WTC11 (cell line): ENCODE data around the gene FASN. TPM values are rescaled to one million over a fixed set of nuclear protein-coding genes. Genes with fewer than 3 reads are reported as not detected.

Experiments used
- ATAC-seq: fragments of 200-7000 bp; cut with Tn5 transposase; 2 replicates; pipeline ENCODE4 v1.10.0; 2021; ENCODE audit warnings: mild to moderate bottlenecking, moderate library complexity
- CTCF ChIA-PET: fragments of 300-600 bp; sonication (Branson Sonifier 250); formaldehyde crosslinking; loops from one replicate; lab custom pipeline; 2021; ENCODE audit warnings: antibody characterized with exemption; lab: Charles Lee
- POLR2A ChIA-PET: fragments of 350-600 bp; sonication (Branson Sonifier 250); formaldehyde crosslinking; loops from one replicate; lab custom pipeline; 2021; ENCODE audit warnings: antibody characterized with exemption; lab: Charles Lee
- DNase-seq: peaks from one replicate; pipeline ENCODE4 v3.0.0; 2021; ENCODE audit warnings: low spot score
- H3K27ac Mint-ChIP-seq: 2 replicates; pipeline ENCODE4 v1.8.0; 2021; ENCODE audit warnings: mixed read lengths
- H3K27me3 Mint-ChIP-seq: 2 replicates; pipeline ENCODE4 v1.8.0; 2021; ENCODE audit warnings: low read depth, mild to moderate bottlenecking, moderate library complexity, mixed read lengths
- H3K36me3 Mint-ChIP-seq: 2 replicates; pipeline ENCODE4 v1.8.0; 2021; ENCODE audit warnings: mixed read lengths
- H3K4me1 Mint-ChIP-seq: 2 replicates; pipeline ENCODE4 v1.8.0; 2022; ENCODE audit warnings: mixed read lengths
- H3K4me3 Mint-ChIP-seq: 2 replicates; pipeline ENCODE4 v1.8.0; 2021; ENCODE audit warnings: mild to moderate bottlenecking, moderate library complexity, mixed read lengths
- H3K9me3 Mint-ChIP-seq: 2 replicates; pipeline ENCODE4 v1.8.0; 2021; ENCODE audit warnings: mixed read lengths
- ATF3 ChIP-seq: sonication (generic); formaldehyde crosslinking; conservative IDR thresholded peaks from 2 replicates; pipeline ENCODE4 v1.8.1; 2022; ENCODE audit warnings: mild to moderate bottlenecking, missing genetic modification reagents
- ATF6 ChIP-seq: sonication (generic); formaldehyde crosslinking; IDR thresholded peaks from 2 replicates; pipeline ENCODE4 v1.8.1; 2023; ENCODE audit warnings: mild to moderate bottlenecking, missing genetic modification reagents
- ELF4 ChIP-seq: sonication (generic); formaldehyde crosslinking; IDR thresholded peaks from 2 replicates; pipeline ENCODE4 v1.8.1; 2022; ENCODE audit warnings: low read depth, mild to moderate bottlenecking, moderate library complexity, missing genetic modification reagents
- ERG ChIP-seq: fragments of 250-450 bp; sonication (Bioruptor Pico); IDR thresholded peaks from 2 replicates; pipeline ENCODE4 v1.8.0; 2021; ENCODE audit warnings: mild to moderate bottlenecking
- FOXP1 ChIP-seq: sonication (generic); formaldehyde crosslinking; IDR thresholded peaks from 2 replicates; pipeline ENCODE4 v1.8.0; 2022; ENCODE audit warnings: missing genetic modification reagents, mild to moderate bottlenecking, moderate library complexity, borderline replicate concordance
- FOXP4 ChIP-seq: sonication (generic); formaldehyde crosslinking; IDR thresholded peaks from 2 replicates; pipeline ENCODE4 v1.8.0; 2022; ENCODE audit warnings: mild to moderate bottlenecking, missing genetic modification reagents
- GABPB1 ChIP-seq: sonication (generic); formaldehyde crosslinking; IDR thresholded peaks from 2 replicates; pipeline ENCODE4 v1.8.1; 2023; ENCODE audit warnings: mild to moderate bottlenecking, missing genetic modification reagents
- IRF2 ChIP-seq: sonication (generic); formaldehyde crosslinking; IDR thresholded peaks from 2 replicates; pipeline ENCODE4 v1.8.0; 2022; ENCODE audit warnings: low read depth, missing genetic modification reagents, borderline replicate concordance
- MLX ChIP-seq: sonication (generic); formaldehyde crosslinking; IDR thresholded peaks from 2 replicates; pipeline ENCODE4 v1.8.1; 2023; ENCODE audit warnings: mild to moderate bottlenecking, missing genetic modification reagents, moderate library complexity
- MYBL2 ChIP-seq: sonication (generic); formaldehyde crosslinking; IDR thresholded peaks from 2 replicates; pipeline ENCODE4 v1.8.1; 2023; ENCODE audit warnings: mild to moderate bottlenecking, moderate library complexity, missing genetic modification reagents
- NFATC4 ChIP-seq: fragments of 250-450 bp; sonication (Bioruptor Pico); IDR thresholded peaks from 2 replicates; pipeline ENCODE4 v1.9.0; 2021; ENCODE audit warnings: mild to moderate bottlenecking
- NFYB ChIP-seq: sonication (generic); formaldehyde crosslinking; conservative IDR thresholded peaks from 2 replicates; pipeline ENCODE4 v1.8.0; 2022; ENCODE audit warnings: low read depth, missing genetic modification reagents
- STAT6 ChIP-seq: sonication (generic); formaldehyde crosslinking; conservative IDR thresholded peaks from 2 replicates; pipeline ENCODE4 v1.8.1; 2023; ENCODE audit warnings: mild to moderate bottlenecking, low read depth, missing genetic modification reagents, moderate library complexity
- TEAD1 ChIP-seq: sonication (generic); formaldehyde crosslinking; IDR thresholded peaks from 2 replicates; pipeline ENCODE4 v1.8.0; 2022; ENCODE audit warnings: mild to moderate bottlenecking, missing genetic modification reagents
- ZNF317 ChIP-seq: sonication (generic); formaldehyde crosslinking; IDR thresholded peaks from 2 replicates; pipeline ENCODE4 v1.8.1; 2023; ENCODE audit warnings: low read depth, mild to moderate bottlenecking, moderate library complexity, missing genetic modification reagents, borderline replicate concordance
- ZNF671 ChIP-seq: fragments of 250-450 bp; sonication (Bioruptor Pico); IDR thresholded peaks from 2 replicates; pipeline ENCODE4 v1.8.0; 2021; ENCODE audit warnings: mild to moderate bottlenecking
- total RNA-seq: library from RNA; stranded (reverse); gene quantifications from 3 replicates; pipeline ENCODE4 v1.2.3, GENCODE V29; 2021

FASN gene
- total RNA-seq, 1 experiment from 2014 or later: 742 TPM

GRCh38 chr17:82050761-82051641 lies 47.0 kb downstream of the FASN start:
- ATAC-seq (peak; percentile 18), DNase-seq (no peak)
- Mint-ChIP-seq H3K9me3 (no peaks in the 10 kb centered on the region), H3K4me3 (peak overlapping the region; percentile 89), H3K27ac (peak overlapping the region; percentile 79), H3K27me3 (no peaks in the 10 kb centered on the region), H3K36me3 (peaks cover 15% of the 10 kb centered on the region), H3K4me1 (peaks cover 4% of the 10 kb centered on the region)
- POLR2A ChIA-PET: interaction anchor here (1.8 kb wide), 1 partner anchor 14 kb away, joined by 6 read pairs; the partner anchor contains the start of gene DCXR
- TF ChIP-seq MLX (CRISPR knock-in tag): no peak
- TF ChIP-seq FOXP1 (CRISPR knock-in tag): peak; percentile 42; the same call in 1 of the 2 replicates
- CTCF ChIA-PET: interaction anchor here (0.5 to 5.8 kb wide), 5 partner anchors 13 to 51 kb away, joined by 3 to 31 read pairs (median 3); partner anchors contain the start of genes DCXR, FASN, LRRC45 and RAC3

- Mint-ChIP-seq H3K27me3 (no peaks in the 10 kb centered on the region), H3K9me3 (no peaks in the 10 kb centered on the region), H3K27ac (peak overlapping the region; percentile 79)
- DNase-seq: no peak
- ChIA-PET POLR2A (no interaction called here), CTCF (interaction anchor here (1.5 to 5.8 kb wide), 4 partner anchors 12 to 48 kb away, joined by 3 to 31 read pairs (median 10); partner anchors contain the start of genes DCXR, FASN, LRRC45 and RAC3)
- TF ChIP-seq NFATC4 (CRISPR knock-in tag): no peak
- TF ChIP-seq, all 79 proteins: peak for 0
- Mint-ChIP-seq H3K4me1 (peaks cover 4% of the 10 kb centered on the region), H3K4me3 (peak overlapping the region; percentile 89), H3K36me3 (peaks cover 14% of the 10 kb centered on the region)
- no peak for ATAC-seq
These were observed 47.8 kb downstream of the FASN start for GRCh38 chr17:82050152-82050760.

GRCh38 chr17:82049521-82049971 lies 48.5 kb downstream of the FASN start:
- no peak for TF ChIP-seq GABPB1 (CRISPR knock-in tag)
- TF ChIP-seq ZNF671: no peak
- TF ChIP-seq IRF2 (CRISPR knock-in tag): no peak
- no peak for TF ChIP-seq ATF6 (CRISPR knock-in tag)
- no peak for TF ChIP-seq ERG
- no peak for TF ChIP-seq STAT6
- no peak for TF ChIP-seq ELF4 (CRISPR knock-in tag)
- TF ChIP-seq TEAD1: no peak
- TF ChIP-seq MYBL2 (CRISPR knock-in tag): no peak
- no peak for TF ChIP-seq FOXP1 (CRISPR knock-in tag)
- no peak for TF ChIP-seq NFYB
- no peak for TF ChIP-seq ZNF317 (CRISPR knock-in tag)
- no peak for TF ChIP-seq FOXP4 (CRISPR knock-in tag)
- TF ChIP-seq ATF3: no peak
- DNase-seq: no peak
- CTCF ChIA-PET: interaction anchor here (3.0 to 5.8 kb wide), 2 partner anchors 12 to 19 kb away, joined by 18 to 31 read pairs; partner anchors contain the start of genes DCXR and RAC3
- peaks cover 10% of the 10 kb centered on the region for H3K36me3 Mint-ChIP-seq
- peaks cover 4% of the 10 kb centered on the region for H3K4me1 Mint-ChIP-seq
- no peak for ATAC-seq
- no peaks in the 10 kb centered on the region for H3K9me3 Mint-ChIP-seq
- H3K27me3 Mint-ChIP-seq: no peaks in the 10 kb centered on the region
- H3K27ac Mint-ChIP-seq: no peak overlapping the region
- H3K4me3 Mint-ChIP-seq: no peak overlapping the region
- POLR2A ChIA-PET: no interaction called here
